SK-N-SH (cell line): ENCODE data around the gene NTHL1.

Source experiments
- CHD2 ChIP-seq: fragments of 150-350 bp; IDR thresholded peaks from 2 replicates; pipeline ENCODE4 v1.6.1; 2018; ENCODE audit warnings: low read length; ENCODE audit not compliant: partially characterized antibody
- CTCF ChIP-seq: fragments of 200-600 bp; sonication (generic); IDR thresholded peaks from 2 replicates; pipeline ENCODE4 v1.6.1; 2017; ENCODE audit warnings: antibody characterized with exemption, mild to moderate bottlenecking, moderate library complexity
- PBX3 ChIP-seq: IDR thresholded peaks from 2 replicates; pipeline ENCODE4; 2012
- TAF1 ChIP-seq: IDR thresholded peaks from 2 replicates; pipeline ENCODE4 v1.6.1; 2012; ENCODE audit warnings: low read depth, mild to moderate bottlenecking, low read length, moderate library complexity, borderline replicate concordance

- no peak for TF ChIP-seq TAF1
- TF ChIP-seq PBX3: no peak
- TF ChIP-seq CHD2: no peak
- no peak for TF ChIP-seq CTCF
These were observed 19.5 kb downstream of the NTHL1 start for GRCh38 chr16:2028146-2028545.
